PFSK-1 (cell line): ENCODE measurements around the gene CDCA8. TPM values are rescaled to one million over a fixed set of nuclear protein-coding genes. Genes with fewer than 3 reads are reported as not detected.

Experiments
- FOXP2 ChIP-seq: optimal IDR thresholded peaks from 2 replicates; pipeline ENCODE3; 2011; ENCODE audit warnings: borderline replicate concordance, control low read depth, inconsistent platforms; ENCODE audit not compliant: insufficient read depth; ENCODE audit errors: extremely low read length, extremely low read depth
- POLR2AphosphoS5 ChIP-seq: IDR thresholded peaks from 2 replicates; pipeline ENCODE4 v1.6.1; 2012; ENCODE audit warnings: low read depth, mild to moderate bottlenecking, control low read depth, low read length, moderate library complexity
- SIN3A ChIP-seq: IDR thresholded peaks from 2 replicates; pipeline ENCODE4 v1.6.1; 2012; ENCODE audit warnings: mild to moderate bottlenecking, low read length, moderate library complexity, borderline replicate concordance; ENCODE audit not compliant: insufficient read depth
- TAF1 ChIP-seq: IDR thresholded peaks from 2 replicates; pipeline ENCODE4 v1.6.1; 2012; ENCODE audit warnings: low read length, control low read depth, borderline replicate concordance; ENCODE audit not compliant: insufficient read depth
- polyA plus RNA-seq: library from polyadenylated mRNA; unstranded; fragments of >200 nt; gene quantifications from one replicate; pipeline ENCODE4 v1.2.1, GENCODE V29; 2012; ENCODE audit warnings: low read depth, missing spikeins; ENCODE audit not compliant: insufficient read length
- TF ChIP-seq, protein P1 (sequence below), 2 experiments: IDR thresholded peaks; 2 replicates each; pipeline versions ENCODE4 v1.6.1 to v1.8.0; 2011 to 2012; ENCODE audit warnings: low read depth in 2 of 2, low read length in 2 of 2, control low read depth in 1 of 2, inconsistent platforms in 1 of 2, mild to moderate bottlenecking in 1 of 2, moderate library complexity in 1 of 2; ENCODE audit not compliant: insufficient read depth in 1 of 2

Gene CDCA8
- polyA plus RNA-seq, result 21.3 TPM

DNA sequence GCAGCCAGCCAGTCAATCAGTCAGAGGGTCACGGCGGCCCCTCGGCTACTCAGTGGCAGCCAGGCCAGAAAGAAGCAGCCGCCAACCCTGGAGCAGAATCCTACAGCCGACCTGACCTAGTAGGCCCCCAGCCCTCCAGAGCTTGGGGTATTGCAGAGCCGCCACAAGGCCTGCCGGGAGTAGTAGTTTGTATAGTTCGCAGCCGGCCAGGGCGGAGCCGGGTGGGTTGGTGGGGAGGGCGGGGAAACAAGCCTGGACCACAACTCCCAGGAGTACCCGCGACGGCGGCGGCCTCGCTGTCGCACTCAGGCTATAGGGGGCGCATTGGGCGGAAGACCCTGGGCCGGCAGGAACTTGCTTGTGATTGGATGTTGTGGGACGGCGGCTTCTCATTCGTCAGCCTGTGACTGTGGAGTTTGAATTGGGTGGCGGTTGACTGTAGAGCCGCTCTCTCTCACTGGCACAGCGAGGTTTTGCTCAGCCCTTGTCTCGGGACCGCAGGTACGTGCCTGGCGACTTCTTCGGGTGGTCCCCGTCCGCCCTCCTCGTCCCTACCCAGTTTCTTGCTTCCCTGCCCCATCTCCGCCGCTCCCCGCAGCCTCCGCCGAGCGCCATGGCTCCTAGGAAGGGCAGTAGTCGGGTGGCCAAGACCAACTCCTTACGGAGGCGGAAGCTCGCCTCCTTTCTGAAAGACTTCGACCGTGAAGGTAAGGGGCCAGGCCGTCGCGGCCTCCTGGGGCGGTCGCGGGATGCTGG lies at the start of gene CDCA8:
Gene CDCA8, plus strand, starts transcription at position 439 of the 756 bp plus-strand sequence. Its CDS starts 175 bp downstream, at position 614.
- TF ChIP-seq, protein P1, sequence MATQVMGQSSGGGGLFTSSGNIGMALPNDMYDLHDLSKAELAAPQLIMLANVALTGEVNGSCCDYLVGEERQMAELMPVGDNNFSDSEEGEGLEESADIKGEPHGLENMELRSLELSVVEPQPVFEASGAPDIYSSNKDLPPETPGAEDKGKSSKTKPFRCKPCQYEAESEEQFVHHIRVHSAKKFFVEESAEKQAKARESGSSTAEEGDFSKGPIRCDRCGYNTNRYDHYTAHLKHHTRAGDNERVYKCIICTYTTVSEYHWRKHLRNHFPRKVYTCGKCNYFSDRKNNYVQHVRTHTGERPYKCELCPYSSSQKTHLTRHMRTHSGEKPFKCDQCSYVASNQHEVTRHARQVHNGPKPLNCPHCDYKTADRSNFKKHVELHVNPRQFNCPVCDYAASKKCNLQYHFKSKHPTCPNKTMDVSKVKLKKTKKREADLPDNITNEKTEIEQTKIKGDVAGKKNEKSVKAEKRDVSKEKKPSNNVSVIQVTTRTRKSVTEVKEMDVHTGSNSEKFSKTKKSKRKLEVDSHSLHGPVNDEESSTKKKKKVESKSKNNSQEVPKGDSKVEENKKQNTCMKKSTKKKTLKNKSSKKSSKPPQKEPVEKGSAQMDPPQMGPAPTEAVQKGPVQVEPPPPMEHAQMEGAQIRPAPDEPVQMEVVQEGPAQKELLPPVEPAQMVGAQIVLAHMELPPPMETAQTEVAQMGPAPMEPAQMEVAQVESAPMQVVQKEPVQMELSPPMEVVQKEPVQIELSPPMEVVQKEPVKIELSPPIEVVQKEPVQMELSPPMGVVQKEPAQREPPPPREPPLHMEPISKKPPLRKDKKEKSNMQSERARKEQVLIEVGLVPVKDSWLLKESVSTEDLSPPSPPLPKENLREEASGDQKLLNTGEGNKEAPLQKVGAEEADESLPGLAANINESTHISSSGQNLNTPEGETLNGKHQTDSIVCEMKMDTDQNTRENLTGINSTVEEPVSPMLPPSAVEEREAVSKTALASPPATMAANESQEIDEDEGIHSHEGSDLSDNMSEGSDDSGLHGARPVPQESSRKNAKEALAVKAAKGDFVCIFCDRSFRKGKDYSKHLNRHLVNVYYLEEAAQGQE (IDR thresholded peaks at IDR 0.05; ENCODE audit: insufficient read depth in 1 of 2, low read depth in 2 of 2, low read length in 2 of 2), result no peak
- TF ChIP-seq POLR2AphosphoS5 (peak; percentile 89), TAF1 (peak; percentile 53; the same call in 1 of the 2 replicates), FOXP2 (peak; percentile 64), SIN3A (peak; percentile 71; the same call in 1 of the 2 replicates)

DNA sequence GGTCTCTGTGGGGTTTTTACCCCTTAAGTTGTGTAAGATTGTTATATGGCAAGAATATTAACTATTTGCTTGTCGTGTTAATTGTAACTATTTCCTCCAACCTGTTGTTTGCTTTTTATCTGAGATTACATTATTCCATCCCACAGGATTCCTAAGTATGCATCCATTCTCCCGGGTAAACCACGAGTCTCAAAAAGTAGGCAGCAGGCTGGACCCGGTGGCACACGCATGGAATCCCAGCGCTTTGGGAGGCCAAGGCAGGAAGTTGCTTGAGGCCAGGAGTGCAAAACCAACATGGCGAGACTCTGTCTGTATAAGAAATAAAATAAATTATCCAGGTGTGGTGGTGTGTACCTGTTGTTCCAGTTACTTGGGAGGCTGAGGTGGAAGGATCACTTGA lies 45.0 kb upstream of the CDCA8 start:
- TF ChIP-seq POLR2AphosphoS5, result no peak
- TF ChIP-seq, protein P1 (IDR thresholded peaks at IDR 0.05; ENCODE audit: insufficient read depth in 1 of 2, low read depth in 2 of 2, low read length in 2 of 2), result no peak
- TF ChIP-seq TAF1, result no peak
- no peak for TF ChIP-seq FOXP2
- no peak for TF ChIP-seq SIN3A

DNA sequence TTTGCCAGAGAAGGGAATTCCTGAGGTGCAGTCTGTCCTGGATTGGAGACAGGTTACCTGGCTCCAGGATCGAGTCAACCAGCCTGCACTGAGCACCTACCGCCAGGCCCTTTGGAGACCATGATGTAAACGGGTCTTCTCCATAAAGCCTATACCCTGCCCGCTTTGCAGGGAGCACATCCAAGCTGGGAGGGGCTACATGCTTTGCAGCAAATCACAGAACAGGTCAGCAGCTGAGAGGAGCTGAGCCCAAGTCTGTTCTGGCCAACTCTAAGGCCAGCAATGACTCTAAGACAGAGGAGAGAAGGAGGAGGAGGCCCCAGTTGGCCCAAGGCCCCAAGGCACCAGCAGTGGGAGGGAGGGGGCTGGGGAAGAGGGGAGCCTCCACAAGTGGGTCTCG lies 42.1 kb upstream of the CDCA8 start:
- TF ChIP-seq POLR2AphosphoS5 (no peak), SIN3A (no peak), FOXP2 (no peak), TAF1 (no peak)
- TF ChIP-seq, protein P1 (IDR thresholded peaks at IDR 0.05; ENCODE audit: insufficient read depth in 1 of 2, low read depth in 2 of 2, low read length in 2 of 2), result no peak

DNA sequence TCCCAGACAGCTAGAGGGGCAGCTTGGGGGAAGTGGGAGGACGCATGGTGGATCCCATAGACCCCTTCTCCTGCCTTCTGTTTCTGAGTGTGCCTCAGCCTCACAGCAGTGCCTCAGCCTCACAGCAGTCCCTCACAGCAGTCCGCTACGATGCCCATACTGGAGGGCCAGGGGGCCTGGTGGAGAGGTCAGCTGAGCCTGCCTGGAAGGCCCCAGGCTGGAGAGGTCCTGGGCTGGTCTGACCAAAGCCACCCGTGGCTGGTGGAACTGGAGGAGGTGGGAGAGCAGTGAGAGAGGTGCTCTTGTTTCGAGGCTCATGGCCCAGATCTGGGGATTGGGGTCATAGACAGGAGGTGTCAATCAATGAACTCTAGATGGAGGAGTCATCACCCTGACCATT lies 41.6 kb upstream of the CDCA8 start:
- TF ChIP-seq TAF1 (no peak), POLR2AphosphoS5 (no peak), FOXP2 (no peak), SIN3A (no peak)
- TF ChIP-seq, protein P1 (IDR thresholded peaks at IDR 0.05; ENCODE audit: insufficient read depth in 1 of 2, low read depth in 2 of 2, low read length in 2 of 2), result no peak

DNA sequence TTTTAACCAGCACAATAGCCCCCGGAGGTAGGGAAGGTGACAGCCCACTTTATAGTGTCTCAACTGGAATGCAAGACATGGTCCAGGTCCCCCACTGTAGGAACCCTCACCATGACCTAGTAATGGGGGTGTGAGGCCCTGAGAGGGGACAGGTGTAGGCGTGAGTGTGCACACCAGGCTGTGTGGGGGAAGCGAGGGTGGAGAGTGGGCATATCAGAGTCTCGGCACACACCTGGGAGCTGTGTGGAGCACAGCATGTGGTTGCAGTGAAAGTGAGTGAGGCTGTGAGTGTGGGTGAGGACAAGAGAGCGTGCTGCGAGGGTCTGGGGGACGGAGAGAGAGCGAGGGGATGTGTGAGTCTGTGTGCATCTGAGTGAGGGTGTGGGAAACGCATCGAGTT lies 40.5 kb upstream of the CDCA8 start:
- TF ChIP-seq, protein P1 (IDR thresholded peaks at IDR 0.05; ENCODE audit: insufficient read depth in 1 of 2, low read depth in 2 of 2, low read length in 2 of 2), result no peak
- no peak for TF ChIP-seq POLR2AphosphoS5
- no peak for TF ChIP-seq SIN3A
- no peak for TF ChIP-seq TAF1
- no peak for TF ChIP-seq FOXP2
